GM19099 (cell line): Measurements from ENCODE around the gene HS3ST5.

ENCODE experiments used
- POLR2A ChIP-seq: IDR thresholded peaks from 3 replicates; pipeline ENCODE4 v1.6.1; 2011; ENCODE audit warnings: low read depth; ENCODE audit not compliant: insufficient read length; ENCODE audit errors: extremely low read depth

The HS3ST5 gene

GRCh38 chr6:114084327-114084890 lies 258.4 kb downstream of the HS3ST5 start:
- no peak for TF ChIP-seq POLR2A

DNA sequence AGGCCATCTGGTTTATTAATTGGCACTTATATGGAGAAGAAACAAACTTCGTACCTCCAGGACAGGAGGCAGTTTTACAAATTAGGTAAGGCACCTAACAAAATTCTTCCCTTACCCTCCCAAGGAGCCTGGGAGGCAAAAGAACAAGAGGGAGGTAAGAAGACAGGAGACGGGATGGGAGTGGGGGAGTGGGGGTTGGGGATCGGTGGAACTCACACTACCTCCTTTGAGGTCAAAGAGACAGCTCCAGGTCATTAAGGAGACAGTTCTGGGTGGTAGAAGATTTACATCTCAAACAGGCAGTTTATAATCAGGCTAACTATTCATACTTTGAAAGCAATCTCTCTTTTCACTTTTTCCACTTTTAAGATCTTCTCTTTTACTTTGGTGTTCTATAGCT lies 259.6 kb downstream of the HS3ST5 start:
- TF ChIP-seq POLR2A, result no peak

- TF ChIP-seq POLR2A, result no peak
These were observed 261.1 kb downstream of the HS3ST5 start for GRCh38 chr6:114081730-114082129.

DNA sequence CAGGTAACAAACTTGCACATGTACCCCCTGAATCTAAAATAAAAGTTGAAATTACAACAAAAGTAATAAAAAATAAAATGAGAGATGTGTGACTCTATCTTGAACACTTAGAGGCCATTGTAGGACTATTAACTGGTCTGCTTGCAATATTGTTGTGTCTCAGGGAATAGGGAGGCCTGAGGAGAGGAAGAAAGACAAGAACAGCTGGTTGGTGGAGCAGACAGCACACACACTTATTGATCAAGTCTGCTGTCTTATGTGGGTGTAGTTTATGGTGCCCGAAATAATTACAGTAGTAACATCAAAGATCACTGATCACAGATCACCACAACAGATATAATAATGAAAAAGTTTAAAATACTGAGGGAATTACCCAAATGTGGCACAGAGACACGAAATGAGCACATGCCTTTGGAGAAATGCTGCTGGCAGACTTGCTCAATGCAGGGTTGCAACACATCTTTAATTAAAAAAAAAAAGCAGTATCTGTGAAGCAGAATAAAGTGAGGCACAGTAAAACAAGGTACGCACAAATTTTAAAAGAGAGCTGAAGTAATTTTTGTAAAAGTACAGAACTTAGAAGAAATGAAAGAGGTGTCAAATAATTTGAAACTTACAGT lies 261.8 kb downstream of the HS3ST5 start:
- no peak for TF ChIP-seq POLR2A

- no peak for TF ChIP-seq POLR2A
These were observed 267.0 kb downstream of the HS3ST5 start for GRCh38 chr6:114075777-114076176.

- TF ChIP-seq POLR2A, result no peak
These were observed 267.5 kb downstream of the HS3ST5 start for GRCh38 chr6:114075300-114075699.

- TF ChIP-seq POLR2A, result no peak
These were observed 274.1 kb downstream of the HS3ST5 start for GRCh38 chr6:114068771-114069170.

- no peak for TF ChIP-seq POLR2A
These were observed 274.7 kb downstream of the HS3ST5 start for GRCh38 chr6:114068116-114068515.

GRCh38 chr6:114064862-114065261 lies 278.0 kb downstream of the HS3ST5 start:
- TF ChIP-seq POLR2A, result no peak

DNA sequence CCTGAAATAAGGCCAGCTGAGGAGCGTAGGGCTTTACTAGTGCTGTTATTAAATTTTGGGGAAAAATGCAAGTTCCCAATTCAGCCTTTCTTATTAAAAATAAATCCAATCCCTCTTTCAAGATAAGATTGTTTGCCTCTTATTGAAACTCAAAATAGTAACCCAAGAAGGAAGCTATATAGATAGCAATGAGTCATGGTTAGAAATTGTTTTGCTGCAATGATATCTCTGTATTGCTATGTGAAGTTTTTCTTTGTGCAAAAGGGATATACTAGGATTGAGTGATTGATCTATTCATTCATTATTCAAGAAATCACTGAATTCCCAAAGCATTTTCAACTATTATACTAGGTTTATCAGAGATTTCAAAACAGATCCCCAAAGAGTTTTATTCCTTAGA lies 278.9 kb downstream of the HS3ST5 start:
- no peak for TF ChIP-seq POLR2A

DNA sequence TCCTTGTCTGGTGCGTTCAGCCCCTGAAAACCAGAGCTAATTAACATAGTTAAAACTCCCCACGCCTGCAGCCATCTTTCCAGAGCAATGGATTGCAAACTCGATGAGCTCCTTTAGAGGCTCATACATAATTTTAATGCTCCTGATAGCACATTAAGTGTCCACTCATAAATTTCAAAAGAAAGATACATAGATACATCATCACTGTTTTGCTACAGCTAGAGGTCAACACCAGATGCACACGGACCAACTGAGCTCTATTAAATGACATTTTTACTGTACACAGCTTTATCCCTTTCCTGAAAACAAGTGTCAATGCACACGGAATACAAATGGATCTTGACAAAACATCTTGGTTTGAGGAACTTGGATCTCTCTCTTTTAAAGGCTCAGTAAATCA lies 280.6 kb downstream of the HS3ST5 start:
- no peak for TF ChIP-seq POLR2A

DNA sequence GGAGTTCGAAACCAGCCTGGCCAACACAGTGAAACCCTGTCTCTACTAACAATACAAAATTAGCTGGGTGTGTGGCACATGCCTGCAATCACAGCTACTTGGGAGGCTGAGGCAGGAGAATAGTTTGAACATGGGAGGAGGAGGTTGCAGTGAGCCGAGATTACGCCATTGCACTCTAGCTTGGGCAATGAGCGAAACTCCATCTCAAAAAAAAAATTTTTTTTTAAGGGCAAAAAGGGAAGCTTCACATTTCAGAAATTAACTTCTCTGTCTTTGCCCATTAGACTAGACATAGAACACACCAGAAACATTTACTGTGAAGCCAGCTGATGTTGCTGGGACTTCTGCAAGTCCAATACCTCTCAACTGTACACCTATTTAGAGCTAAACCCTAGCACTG lies 281.1 kb downstream of the HS3ST5 start:
- no peak for TF ChIP-seq POLR2A

DNA sequence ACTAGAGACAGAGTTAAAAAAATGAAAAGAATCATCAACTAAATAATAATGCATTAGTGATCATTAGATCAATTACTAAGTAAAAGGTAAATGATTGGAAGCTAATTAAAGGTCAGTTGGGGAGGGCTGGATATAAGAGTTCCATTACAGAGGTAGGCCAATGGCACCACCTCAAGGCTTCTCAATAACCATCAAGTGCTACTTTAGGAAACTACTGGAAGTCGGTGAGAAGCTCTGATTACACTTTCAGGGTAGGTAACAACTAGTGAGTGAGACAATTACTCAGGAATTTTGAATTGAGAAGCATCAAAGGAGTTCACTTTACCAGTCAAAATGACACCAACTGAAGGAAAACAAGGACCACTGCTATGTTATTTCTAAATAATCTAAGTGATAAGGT lies 281.7 kb downstream of the HS3ST5 start:
- no peak for TF ChIP-seq POLR2A

DNA sequence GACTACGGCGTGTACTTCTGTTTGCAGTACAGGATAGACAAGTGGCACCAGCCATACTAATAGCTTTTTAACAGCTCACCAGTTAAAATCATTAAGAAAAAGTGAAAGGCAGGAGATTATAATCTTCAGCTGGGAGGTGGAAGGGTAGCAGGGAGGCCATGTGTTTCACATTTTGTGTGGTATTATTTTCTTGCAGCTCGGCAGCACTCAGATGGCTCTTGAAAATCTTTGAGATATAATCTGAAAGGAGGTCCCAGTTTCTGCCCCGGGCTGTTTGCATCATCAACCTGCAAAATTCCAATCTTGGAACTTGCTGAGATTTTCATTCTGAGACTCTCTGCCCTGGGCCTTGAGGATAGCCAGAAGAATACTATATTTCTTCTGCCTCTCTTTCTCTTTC lies 284.4 kb downstream of the HS3ST5 start:
- no peak for TF ChIP-seq POLR2A

GRCh38 chr6:114055763-114056162 lies 287.1 kb downstream of the HS3ST5 start:
- no peak for TF ChIP-seq POLR2A

GRCh38 chr6:114055349-114055748 lies 287.5 kb downstream of the HS3ST5 start:
- TF ChIP-seq POLR2A, result no peak

DNA sequence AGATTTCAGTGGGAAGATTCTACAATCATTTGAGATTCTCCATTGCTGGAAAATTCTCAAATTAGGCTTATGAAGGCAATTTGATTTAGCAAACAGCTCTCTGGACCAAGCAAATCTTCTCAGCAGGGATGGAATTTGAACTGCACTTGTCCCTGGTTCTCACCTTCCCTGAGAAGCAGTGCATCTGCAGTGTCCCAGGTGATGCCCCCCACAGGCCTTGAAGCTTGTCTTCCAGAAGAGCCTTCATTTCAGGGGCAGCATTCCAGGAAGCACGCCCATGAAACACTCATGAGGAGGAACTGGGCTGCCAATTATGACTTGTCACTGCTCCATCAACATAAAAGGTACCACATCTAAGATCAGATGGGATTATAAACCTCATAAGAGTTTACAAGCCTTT lies 289.0 kb downstream of the HS3ST5 start:
- TF ChIP-seq POLR2A, result no peak
